ENCODE measurements around the gene AEBP2. TPM values are rescaled to one million over a fixed set of nuclear protein-coding genes. Genes with fewer than 3 reads are reported as not detected.
"Not testable (repeated sequence)": the region's sequence is repeated elsewhere in the genome, so short reads cannot be mapped to it uniquely, and the experiment has no call there.

AEBP2 gene
- total RNA-seq, 1 donor from 2014 or later, result 8.5 TPM

- peak; percentile 21 for DNase-seq (ENCODE audit: low spot score)
- ATAC-seq, result no peak
Measured at GRCh38 chr12:19421503-19422282, 17.6 kb upstream of the AEBP2 start.

GRCh38 chr12:19423166-19423930 is 15.9 kb upstream of the AEBP2 start:
- no peak for ATAC-seq
- no peak for DNase-seq (ENCODE audit: low spot score)

GRCh38 chr12:19428246-19428645 is 11.0 kb upstream of the AEBP2 start:
- no peak for ATAC-seq
- no peak for DNase-seq (ENCODE audit: low spot score)

- not testable (repeated sequence) for ATAC-seq; DNase-seq (ENCODE audit: low spot score)
Measured at GRCh38 chr12:19429491-19429890, 9.8 kb upstream of the AEBP2 start.

GRCh38 chr12:19430988-19431387 is 8.3 kb upstream of the AEBP2 start:
- no peak for ATAC-seq
- no peak for DNase-seq (ENCODE audit: low spot score)

GRCh38 chr12:19431407-19432308 is 7.6 kb upstream of the AEBP2 start:
- ATAC-seq (no peak), DNase-seq (ENCODE audit: low spot score) (no peak)

- ATAC-seq, result no peak
- no peak for DNase-seq (ENCODE audit: low spot score)
Measured at GRCh38 chr12:19432309-19433170, 6.8 kb upstream of the AEBP2 start.

- ATAC-seq (no peak), DNase-seq (ENCODE audit: low spot score) (no peak)
Measured at GRCh38 chr12:19434538-19434937, 4.8 kb upstream of the AEBP2 start.

GRCh38 chr12:19435831-19436497 is 3.3 kb upstream of the AEBP2 start:
- no peak for DNase-seq (ENCODE audit: low spot score)
- ATAC-seq, result no peak

GRCh38 chr12:19436931-19437330 is 2.4 kb upstream of the AEBP2 start:
- ATAC-seq, result no peak
- DNase-seq (ENCODE audit: low spot score), result no peak

GRCh38 chr12:19437996-19438395 is 1.3 kb upstream of the AEBP2 start:
- ATAC-seq, result no peak
- no peak for DNase-seq (ENCODE audit: low spot score)

- DNase-seq (ENCODE audit: low spot score), result peak; percentile 57
- ATAC-seq, result peak; percentile 48
Measured at GRCh38 chr12:19440019-19440858, 947 bp downstream of the AEBP2 start.

GRCh38 chr12:19440916-19441315 is 1.6 kb downstream of the AEBP2 start:
- ATAC-seq (no peak), DNase-seq (ENCODE audit: low spot score) (no peak)

- ATAC-seq (no peak), DNase-seq (ENCODE audit: low spot score) (no peak)
Measured at GRCh38 chr12:19443585-19443984, 4.3 kb downstream of the AEBP2 start.

- DNase-seq (ENCODE audit: low spot score), result no peak
- ATAC-seq, result no peak
Measured at GRCh38 chr12:19444097-19444496, 4.8 kb downstream of the AEBP2 start.

GRCh38 chr12:19447386-19447785 is 8.1 kb downstream of the AEBP2 start:
- DNase-seq (ENCODE audit: low spot score) (no peak), ATAC-seq (no peak)

- DNase-seq (ENCODE audit: low spot score), result no peak
- no peak for ATAC-seq
Measured at GRCh38 chr12:19449814-19450213, 10.5 kb downstream of the AEBP2 start.

GRCh38 chr12:19450362-19450761 is 11.1 kb downstream of the AEBP2 start:
- DNase-seq (ENCODE audit: low spot score) (no peak), ATAC-seq (no peak)

- DNase-seq (ENCODE audit: low spot score) (no peak), ATAC-seq (no peak)
Measured at GRCh38 chr12:19451196-19451595, 11.9 kb downstream of the AEBP2 start.

Measured in left lobe of liver (tissue), 2 donors.